DMS 273 (cell line): ENCODE results near the gene ZNF83.
A peak's percentile ranks its signal among the peaks of the same experiment; 100 is the strongest.

ENCODE experiments used
- DNase-seq: peaks from one replicate; lab custom pipeline; 2025; ENCODE audit not compliant: unreplicated experiment; lab: John Stamatoyannopoulos, UW

ZNF83 gene

DNA sequence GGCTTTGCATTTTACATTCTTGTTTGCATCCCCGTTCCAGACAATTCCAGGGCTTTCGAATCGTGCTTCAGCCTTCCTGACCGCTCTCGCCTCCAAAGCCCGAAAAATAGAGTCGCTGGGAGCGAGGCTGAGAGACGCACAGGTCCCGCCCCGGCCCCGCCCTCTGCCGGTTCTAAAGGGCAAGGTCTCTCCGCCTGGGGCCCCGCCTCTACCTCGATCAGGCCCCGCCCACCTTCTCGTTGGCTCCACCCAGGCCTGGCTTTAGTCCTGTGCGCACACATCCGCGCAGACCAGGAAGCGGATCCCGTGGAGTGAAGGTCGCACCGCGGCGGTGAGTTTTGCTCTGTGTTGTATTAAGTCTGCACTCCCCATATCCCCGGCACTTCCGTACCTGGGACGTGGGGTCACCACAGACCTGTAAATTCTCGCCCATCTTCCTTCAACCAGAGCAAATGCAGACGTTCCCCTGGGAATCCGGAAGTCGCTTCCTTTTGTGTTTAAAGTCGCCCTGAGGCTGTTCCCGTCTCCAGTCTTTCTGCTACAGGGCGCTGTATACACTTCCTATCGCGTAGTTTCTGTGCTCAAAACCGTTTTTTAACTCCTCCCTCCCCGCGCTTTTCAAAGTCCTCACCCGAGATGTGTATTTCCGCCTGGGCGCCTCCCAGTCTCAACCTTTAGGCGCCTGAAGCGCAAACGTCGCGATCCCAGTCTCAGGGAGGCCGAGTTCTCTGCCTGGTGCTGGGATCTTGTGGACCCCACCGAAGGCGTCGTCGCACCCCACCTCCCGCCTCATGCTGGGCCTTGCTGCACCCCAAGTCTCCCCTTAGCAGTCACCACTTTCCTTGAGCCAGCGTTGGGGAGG is 67.9 kb downstream of the ZNF83 start, which contains the start of gene ZNF701:
Gene ZNF701 (plus strand): TSS at position 288 of the 862 bp plus-strand sequence. CDS start 3,861 bp downstream, outside the sequence.
- DNase-seq, result peak; percentile 95

DNA sequence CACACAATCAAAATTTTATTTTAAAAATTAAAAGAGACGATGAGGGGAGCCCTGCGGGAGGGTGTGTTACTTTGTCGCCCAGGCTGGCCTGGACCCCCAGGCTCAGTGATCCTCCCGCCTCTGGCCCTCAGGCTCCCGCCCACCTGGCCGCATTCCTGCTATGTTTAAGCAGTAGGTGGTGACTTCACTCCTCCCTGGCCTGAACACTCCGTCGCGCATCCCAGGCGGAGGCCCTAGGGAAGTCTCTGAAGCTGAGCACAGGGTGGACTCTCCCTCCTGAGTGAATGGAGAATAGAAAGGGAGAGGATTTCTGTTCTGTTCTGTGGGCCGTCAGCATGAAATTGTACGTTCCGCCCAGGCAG is 68.5 kb downstream of the ZNF83 start:
- peak; percentile 57 for DNase-seq

- no peak for DNase-seq
Observed at GRCh38 chr19:52567921-52568320, 70.2 kb downstream of the ZNF83 start.

GRCh38 chr19:52566588-52566987 is 71.6 kb downstream of the ZNF83 start:
- no peak for DNase-seq

DNA sequence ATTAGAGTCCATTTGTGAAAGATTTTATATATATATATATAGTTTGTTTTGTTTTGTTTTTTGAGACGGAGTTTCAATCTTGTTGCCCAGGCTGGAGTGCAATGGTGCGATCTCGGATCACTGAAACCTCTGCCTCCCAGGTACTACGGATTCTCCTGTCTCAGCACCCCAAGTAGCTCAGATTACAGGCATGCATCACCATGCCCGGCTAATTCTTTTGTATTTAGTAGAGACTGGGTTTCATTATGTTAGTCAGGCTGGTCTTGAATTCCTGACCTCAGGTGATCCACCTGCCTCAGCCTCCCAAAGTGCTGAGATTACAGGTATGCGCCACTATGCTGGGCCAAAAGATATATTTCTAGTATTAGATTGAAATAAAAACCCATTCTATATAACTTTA is 72.0 kb downstream of the ZNF83 start:
- DNase-seq, result no peak
